Urothelium cell line (cell line): ENCODE measurements around the gene EFNA2.
"Not testable (repeated sequence)": the region's sequence is repeated elsewhere in the genome, so short reads cannot be mapped to it uniquely, and the experiment has no call there.

ENCODE experiments used
- DNase-seq: peaks from one replicate; pipeline ENCODE4 v3.0.0; 2011; ENCODE audit warnings: low spot score, mixed read lengths
- FAIRE-seq: peaks from 2 replicates; lab custom pipeline; 2011; peaks lifted over from hg19 to GRCh38; lab: Jason Lieb, UNC

The EFNA2 gene

GRCh38 chr19:1294688-1295087 is 9.0 kb downstream of the EFNA2 start:
- no peak for DNase-seq
- no peak for FAIRE-seq

- peak; percentile 65 for DNase-seq
- FAIRE-seq, result no peak
Measured at GRCh38 chr19:1295169-1296012, 9.7 kb downstream of the EFNA2 start.

- FAIRE-seq, result no peak
- DNase-seq, result no peak
Measured at GRCh38 chr19:1296078-1296477, 10.4 kb downstream of the EFNA2 start.

- FAIRE-seq (no peak), DNase-seq (no peak)
Measured at GRCh38 chr19:1296575-1297271, 11.1 kb downstream of the EFNA2 start.

DNA sequence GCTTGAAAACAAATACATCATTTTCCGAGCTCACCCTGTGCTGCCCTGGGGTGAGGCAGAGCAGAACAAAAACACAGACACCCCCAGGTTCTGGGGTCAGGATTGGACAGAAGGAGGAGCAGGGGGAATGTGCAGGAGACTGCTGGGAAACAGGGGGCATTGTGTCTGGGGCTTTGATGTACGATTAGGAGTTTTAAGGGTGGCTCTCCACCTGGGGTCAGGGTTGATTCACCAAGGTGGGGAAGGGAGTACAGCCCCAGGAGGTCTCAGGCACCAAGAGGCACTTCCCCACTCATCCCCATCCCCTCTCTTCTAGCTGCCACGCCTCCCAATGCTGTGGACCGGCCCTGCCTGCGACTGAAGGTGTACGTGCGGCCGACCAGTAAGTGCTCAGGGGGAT is 12.6 kb downstream of the EFNA2 start:
- DNase-seq (no peak), FAIRE-seq (no peak)

DNA sequence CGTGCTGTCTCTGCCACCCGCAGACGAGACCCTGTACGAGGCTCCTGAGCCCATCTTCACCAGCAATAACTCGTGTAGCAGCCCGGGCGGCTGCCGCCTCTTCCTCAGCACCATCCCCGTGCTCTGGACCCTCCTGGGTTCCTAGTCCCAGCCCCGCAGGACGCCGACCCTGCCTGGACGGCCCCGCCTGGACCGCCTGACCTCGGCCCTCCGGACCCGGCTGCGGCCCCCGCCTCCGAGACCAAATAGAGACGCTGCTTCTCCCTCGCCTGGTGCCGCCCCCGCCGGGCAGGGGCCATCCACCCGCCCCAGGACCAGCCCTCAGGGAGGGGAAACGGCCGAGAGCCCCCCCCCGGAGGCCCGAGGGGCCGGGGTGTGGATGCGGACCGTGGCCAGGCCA is 14.1 kb downstream of the EFNA2 start:
- DNase-seq, result no peak
- no peak for FAIRE-seq

- DNase-seq (no peak), FAIRE-seq (no peak)
Measured at GRCh38 chr19:1300744-1301490, 15.2 kb downstream of the EFNA2 start.

DNA sequence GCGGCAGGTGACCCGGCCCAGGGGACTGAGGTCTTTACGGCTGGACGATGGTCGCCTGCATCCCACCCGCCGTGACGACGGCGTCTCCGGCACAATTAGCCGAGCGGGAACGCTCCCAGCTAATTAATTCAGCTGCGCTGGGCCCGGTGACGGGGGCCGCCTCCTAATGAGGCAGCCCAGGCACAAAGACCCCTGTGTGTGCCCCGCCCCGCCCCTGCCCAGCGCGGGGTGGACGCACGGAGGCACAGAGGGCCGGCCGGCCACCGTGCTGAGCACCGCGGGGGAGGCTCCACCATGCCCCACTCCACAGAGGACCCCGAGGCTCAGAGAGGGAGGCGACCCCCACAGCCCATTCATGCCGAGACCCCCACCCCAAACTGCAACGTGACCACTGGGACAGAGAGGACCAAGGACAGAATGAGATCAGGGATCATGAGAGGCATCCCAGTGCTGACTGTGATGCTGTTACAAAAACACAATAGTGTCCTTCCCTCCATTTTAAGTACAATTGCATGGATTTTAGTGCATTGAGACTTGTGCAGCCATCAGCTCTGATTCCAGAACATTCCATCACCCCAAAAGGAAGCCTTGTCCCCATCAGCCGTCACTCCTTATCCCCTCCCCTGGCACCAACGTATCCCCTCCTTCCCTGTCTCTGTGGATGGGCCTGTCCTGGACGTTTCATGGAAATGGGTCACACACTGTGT is 17.0 kb downstream of the EFNA2 start:
- FAIRE-seq, result no peak

GRCh38 chr19:1304197-1304924 is 18.7 kb downstream of the EFNA2 start:
- DNase-seq, result no peak
- FAIRE-seq, result no peak

More for the DNA sequence above, 17.0 kb downstream of the EFNA2 start:
- DNase-seq, result no peak

GRCh38 chr19:1305354-1305753 is 19.7 kb downstream of the EFNA2 start:
- not testable (repeated sequence) for DNase-seq, FAIRE-seq

GRCh38 chr19:1307320-1307719 is 21.6 kb downstream of the EFNA2 start:
- DNase-seq (no peak), FAIRE-seq (no peak)

DNA sequence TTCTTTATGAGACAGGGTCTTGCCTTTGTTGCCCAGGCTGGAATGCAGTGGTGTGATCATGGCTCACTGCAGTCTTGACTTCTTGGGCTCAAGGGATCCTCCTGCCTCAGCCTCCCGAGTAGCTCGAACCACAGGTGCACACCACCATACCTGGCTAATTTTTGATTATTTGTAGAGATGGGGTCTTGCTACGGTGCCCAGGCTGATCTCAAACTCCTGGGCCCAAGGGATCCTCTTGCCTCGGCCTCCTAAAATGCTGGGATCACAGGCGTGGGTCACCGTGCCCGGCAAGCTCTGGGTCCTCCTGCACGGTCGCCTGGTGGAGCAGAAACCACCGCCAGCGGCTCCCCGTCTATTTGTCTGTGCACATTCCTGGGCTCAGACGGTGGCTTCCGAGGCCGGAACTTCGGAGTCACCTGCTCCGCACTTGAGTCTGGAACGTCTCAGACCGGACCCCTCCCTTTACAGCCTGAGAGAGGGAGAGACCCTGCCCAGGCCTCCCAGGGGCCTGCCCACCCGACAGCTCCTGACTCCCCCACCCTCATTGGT is 22.2 kb downstream of the EFNA2 start:
- FAIRE-seq (no peak), DNase-seq (no peak)

DNA sequence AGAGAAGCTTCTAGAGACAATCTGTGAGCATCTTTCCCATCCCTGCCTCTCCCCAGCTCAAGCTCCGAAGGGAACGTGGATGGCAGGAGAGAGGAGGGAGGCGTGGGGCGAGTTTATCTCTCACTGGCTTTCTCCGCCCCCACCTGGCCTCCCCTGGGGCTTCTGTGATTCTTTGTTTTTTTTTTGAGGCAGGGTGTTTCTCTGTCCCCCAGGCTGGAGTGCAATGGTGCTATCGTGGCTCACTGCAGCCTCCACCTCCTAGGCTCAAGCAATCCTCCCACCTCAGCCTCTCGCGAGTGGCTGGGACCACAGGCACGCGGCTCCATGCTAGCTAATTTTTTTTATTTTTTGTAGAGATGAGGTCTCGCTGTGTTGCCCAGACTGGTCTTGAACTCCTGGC is 23.0 kb downstream of the EFNA2 start:
- DNase-seq (no peak), FAIRE-seq (no peak)

- FAIRE-seq (no peak), DNase-seq (no peak)
Measured at GRCh38 chr19:1309977-1310852, 24.5 kb downstream of the EFNA2 start.

DNA sequence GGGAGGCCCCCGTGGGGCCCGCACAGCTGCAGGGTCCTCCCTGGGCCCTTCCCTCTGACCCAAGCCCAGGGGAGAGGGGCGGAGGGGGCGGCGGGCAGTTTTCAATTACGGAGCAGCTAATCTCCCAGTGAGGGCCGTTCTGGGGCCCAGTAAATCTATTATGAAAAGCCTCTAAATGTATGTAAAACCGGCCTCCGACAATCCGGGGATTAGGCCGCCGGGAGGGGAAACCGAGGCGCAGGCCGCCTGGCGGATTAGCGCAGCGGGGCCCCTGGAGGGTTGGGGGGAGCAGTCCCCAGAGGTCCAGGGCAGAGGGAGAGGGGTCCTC is 25.1 kb downstream of the EFNA2 start:
- FAIRE-seq, result no peak
- no peak for DNase-seq

DNA sequence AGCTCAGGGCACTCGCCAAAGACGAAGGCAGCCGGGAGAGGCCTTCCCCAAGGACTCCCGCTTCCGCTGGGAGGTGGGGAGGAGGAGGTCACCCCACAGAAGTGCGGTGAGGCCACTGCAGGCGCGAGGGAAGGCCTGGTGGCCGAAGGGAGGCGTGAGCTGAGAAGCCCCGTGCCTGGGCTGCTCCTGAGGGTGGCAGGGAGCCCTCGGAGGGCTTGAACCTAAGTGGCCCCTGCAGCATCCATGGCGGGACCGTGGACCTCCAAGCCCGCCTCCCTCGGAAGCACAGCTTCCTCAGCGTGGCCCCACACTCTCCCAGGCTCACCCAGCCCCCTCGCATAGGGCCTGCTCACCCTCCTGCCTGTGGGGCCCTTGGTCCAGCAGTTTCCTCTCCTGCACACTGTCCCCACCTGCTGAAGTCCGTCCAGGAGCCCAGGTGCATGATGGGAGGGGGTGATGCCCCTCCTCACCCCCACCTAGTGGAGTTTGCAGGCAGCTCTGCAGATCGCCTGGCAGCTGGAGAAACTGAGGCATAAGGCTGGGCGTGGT is 25.9 kb downstream of the EFNA2 start:
- FAIRE-seq (no peak), DNase-seq (no peak)

GRCh38 chr19:1312767-1313694 is 27.4 kb downstream of the EFNA2 start:
- no peak for FAIRE-seq
- peak; percentile 88 for DNase-seq
